PC-3 (cell line): ENCODE results near the gene H19.

ENCODE experiments used
- CTCF ChIP-seq: fragments of 300-600 bp; sonication (generic); conservative IDR thresholded peaks from 2 replicates; pipeline ENCODE4 v1.5.1; 2017; ENCODE audit warnings: antibody characterized with exemption, low read depth, mild to moderate bottlenecking, low read length
- EZH2phosphoT487 ChIP-seq: fragments of 300-600 bp; sonication (generic); IDR thresholded peaks from 2 replicates; pipeline ENCODE4 v1.6.1; 2018; ENCODE audit warnings: mild to moderate bottlenecking, antibody characterized with exemption, low read length, borderline replicate concordance

GRCh38 chr11:2031058-2031457, 33.4 kb upstream of the H19 start:
- TF ChIP-seq CTCF (no peak), EZH2phosphoT487 (no peak)
